ENCODE data around the gene LRBA. TPM values are rescaled to one million over a fixed set of nuclear protein-coding genes. Genes with fewer than 3 reads are reported as not detected.

Gene LRBA
- total and polyA plus RNA-seq, 2 of the 4 experiments (the other 2 are of a cell fraction), result 10.2 to 51.6 TPM

DNA sequence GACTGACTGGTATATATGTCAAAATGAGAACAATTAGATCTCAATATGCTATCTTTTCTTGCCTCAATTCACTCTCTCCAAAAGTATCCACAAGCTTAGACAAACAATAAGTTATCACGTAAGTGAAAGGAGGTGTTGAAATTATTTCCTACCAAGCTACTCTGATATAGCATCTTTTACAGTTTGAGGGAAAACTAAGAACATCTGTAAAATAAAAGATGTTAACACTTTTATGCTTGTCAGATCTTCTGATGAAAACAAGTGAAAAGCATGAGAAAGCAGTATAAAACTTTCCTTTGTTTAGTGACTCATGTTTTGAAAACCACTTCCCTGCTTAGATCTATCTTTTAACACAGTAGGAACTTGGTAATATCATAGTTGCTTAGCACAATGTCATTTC, 441.6 kb downstream of the LRBA start:
- Histone ChIP-seq H3K4me2 (ENCODE audit: low read depth, low read length) (peak overlapping the region; percentile 36; the same call in 1 of the 2 replicates), H2BK5ac (ENCODE audit: low read depth, low read length, poor library complexity, severe bottlenecking) (no peak overlapping the region), H3K4me1 (ENCODE audit: control insufficient read depth, insufficient read depth, low read length) (no peaks in the 10 kb centered on the region; the same call in none of the 2 replicates), H3K9ac (ENCODE audit: low read depth, low read length) (no peak overlapping the region), H3K27ac (ENCODE audit: insufficient read depth, low read length) (no peak overlapping the region), H3K36me3 (ENCODE audit: control insufficient read depth, insufficient read depth, low read length) (no peaks in the 10 kb centered on the region), H4K91ac (ENCODE audit: insufficient read depth, low read depth, low read length) (no peak overlapping the region), H2BK120ac (ENCODE audit: low read depth, low read length) (no peak overlapping the region), H2AFZ (replicated peaks; ENCODE audit: low read length, poor library complexity) (no peak overlapping the region), H2BK20ac (ENCODE audit: low read depth, low read length) (no peak overlapping the region), H3K14ac (replicated peaks; ENCODE audit: low read depth, low read length) (no peak overlapping the region), H3K9me1 (ENCODE audit: insufficient read depth, low read length) (no peaks in the 10 kb centered on the region), H2BK15ac (ENCODE audit: low read depth, low read length) (no peak overlapping the region), H3K27me3 (ENCODE audit: control insufficient read depth, insufficient read depth, low read length) (no peaks in the 10 kb centered on the region), H2AK5ac (ENCODE audit: low read depth, low read length) (no peak overlapping the region), H3K18ac (ENCODE audit: low read depth, low read length) (no peak overlapping the region), H3K23ac (ENCODE audit: low read depth, low read length) (no peak overlapping the region), H4K8ac (ENCODE audit: low read depth in 2 of 2, low read length in 2 of 2) (no peak overlapping the region), H3K79me1 (ENCODE audit: low read depth in 1 of 2, low read length in 2 of 2) (peaks cover 0 to 7% of the 10 kb centered on the region in 2 experiments; a peak in 2 of 4 replicates), H3K4ac (ENCODE audit: low read depth, low read length) (no peak overlapping the region), H4K5ac (ENCODE audit: low read depth, low read length) (no peak overlapping the region), H4K20me1 (ENCODE audit: insufficient read depth, low read length) (no peaks in the 10 kb centered on the region), H3K4me3 (ENCODE audit: insufficient read depth, low read depth, low read length) (no peak overlapping the region), H3K9me3 (ENCODE audit: control insufficient read depth, insufficient read depth, low read length) (no peaks in the 10 kb centered on the region), H2AK9ac (replicated peaks; ENCODE audit: low read depth, low read length, poor library complexity) (no peak overlapping the region), H3K56ac (ENCODE audit: extremely low read depth, insufficient read depth, low read length) (no peak overlapping the region)
- WGBS, 2 experiments (ENCODE audit: extremely low coverage in 2 of 2, insufficient read length in 1 of 2), result no CpG with 5 or more reads among the region's 1 CpG
- no peak for TF ChIP-seq NFE2L2 (IDR thresholded peaks at IDR 0.05; ENCODE audit: low read depth, low read length)
- no peak for TF ChIP-seq CHD1 (IDR thresholded peaks at IDR 0.05; ENCODE audit: low read depth, low read length)
- TF ChIP-seq, protein P1, sequence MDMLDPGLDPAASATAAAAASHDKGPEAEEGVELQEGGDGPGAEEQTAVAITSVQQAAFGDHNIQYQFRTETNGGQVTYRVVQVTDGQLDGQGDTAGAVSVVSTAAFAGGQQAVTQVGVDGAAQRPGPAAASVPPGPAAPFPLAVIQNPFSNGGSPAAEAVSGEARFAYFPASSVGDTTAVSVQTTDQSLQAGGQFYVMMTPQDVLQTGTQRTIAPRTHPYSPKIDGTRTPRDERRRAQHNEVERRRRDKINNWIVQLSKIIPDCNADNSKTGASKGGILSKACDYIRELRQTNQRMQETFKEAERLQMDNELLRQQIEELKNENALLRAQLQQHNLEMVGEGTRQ (IDR thresholded peaks at IDR 0.05; ENCODE audit: low read depth, low read length), result no peak
- no peak for TF ChIP-seq SMC3 (IDR thresholded peaks at IDR 0.05; ENCODE audit: low read depth, low read length)
- no peak for TF ChIP-seq MAZ (IDR thresholded peaks at IDR 0.05; ENCODE audit: borderline replicate concordance, low read depth, low read length)
- TF ChIP-seq RFX5 (IDR thresholded peaks at IDR 0.05; ENCODE audit: low read depth, low read length), result no peak
- no peak for TF ChIP-seq POLR2A (IDR thresholded peaks at IDR 0.05; ENCODE audit: low read depth, low read length)
- no peak for TF ChIP-seq RCOR1 (IDR thresholded peaks at IDR 0.05; ENCODE audit: insufficient replicate concordance, low read length)
- TF ChIP-seq RAD21 (IDR thresholded peaks at IDR 0.05; ENCODE audit: low read length), result no peak
- dilution Hi-C loops (cut with HindIII; ENCODE audit: low sequenced_read_pairs, unreplicated experiment), result no loop called here
- in situ Hi-C loops (cut with MboI; ENCODE audit: low sequenced_read_pairs), result no loop called here
- CTCF ChIA-PET, result no interaction called here
- intact Hi-C loops (cut with micrococcal nuclease), result no loop called here
- ATAC-seq (ENCODE audit: low read depth) (peak; percentile 53), DNase-seq (peak; percentile 70)
- POLR2A ChIA-PET (ENCODE audit: unreplicated experiment), result no interaction called here
- no TSS peak for BruUV-seq (replicated peaks)
